Activated B cell treated with CpG ODN at 0.5 μM for 24 hours (primary cell): ENCODE data around the gene PAWR. TPM values are rescaled to one million over a fixed set of nuclear protein-coding genes. Genes with fewer than 3 reads are reported as not detected.

Experiments used
- ATAC-seq: fragments of 200-7000 bp; cut with Tn5 transposase; one replicate; pipeline ENCODE4 v1.10.0; 2021; ENCODE audit warnings: low read depth, mild to moderate bottlenecking, moderate library complexity
- CTCF ChIA-PET: fragments of 350-600 bp; sonication (Branson Sonifier 250); formaldehyde crosslinking; loops from one replicate; lab custom pipeline; 2021; ENCODE audit warnings: antibody characterized with exemption; lab: Charles Lee
- POLR2A ChIA-PET: fragments of 350-600 bp; sonication (Branson Sonifier 250); formaldehyde crosslinking; loops from one replicate; lab custom pipeline; 2021; ENCODE audit warnings: antibody characterized with exemption; lab: Charles Lee
- DNase-seq: peaks from one replicate; pipeline ENCODE4 v3.0.0; 2022
- H3K27ac Mint-ChIP-seq: one replicate; pipeline ENCODE4 v1.8.0; 2020; ENCODE audit warnings: mixed read lengths
- H3K27me3 Mint-ChIP-seq: one replicate; pipeline ENCODE4 v1.8.0; 2021; ENCODE audit warnings: mixed read lengths
- H3K36me3 Mint-ChIP-seq: one replicate; pipeline ENCODE4 v1.8.0; 2021; ENCODE audit warnings: low read depth, mixed read lengths
- H3K4me1 Mint-ChIP-seq: one replicate; pipeline ENCODE4 v1.8.0; 2021; ENCODE audit warnings: mixed read lengths
- H3K4me3 Mint-ChIP-seq: one replicate; pipeline ENCODE4 v1.8.0; 2020; ENCODE audit warnings: mild to moderate bottlenecking, mixed read lengths
- H3K9me3 Mint-ChIP-seq: one replicate; pipeline ENCODE4 v1.8.0; 2020; ENCODE audit warnings: mixed read lengths
- intact Hi-C: fragments of 100-400 bp; cut with micrococcal nuclease; formaldehyde crosslinking; loops from one replicate; pipeline ENCODE4 v1.15.1; 2024
- total RNA-seq: library from RNA; stranded (reverse); gene quantifications from 2 replicates; pipeline ENCODE4 v1.2.3, GENCODE V29; 2022
- TF ChIP-seq, protein P1 (sequence below): fragments of 200-600 bp; IDR thresholded peaks from one replicate; pipeline ENCODE4 v1.8.0; 2022; ENCODE audit warnings: antibody characterized with exemption, mild to moderate bottlenecking

The PAWR gene
- total RNA-seq, 1 donor from 2014 or later = 53.1 TPM

DNA sequence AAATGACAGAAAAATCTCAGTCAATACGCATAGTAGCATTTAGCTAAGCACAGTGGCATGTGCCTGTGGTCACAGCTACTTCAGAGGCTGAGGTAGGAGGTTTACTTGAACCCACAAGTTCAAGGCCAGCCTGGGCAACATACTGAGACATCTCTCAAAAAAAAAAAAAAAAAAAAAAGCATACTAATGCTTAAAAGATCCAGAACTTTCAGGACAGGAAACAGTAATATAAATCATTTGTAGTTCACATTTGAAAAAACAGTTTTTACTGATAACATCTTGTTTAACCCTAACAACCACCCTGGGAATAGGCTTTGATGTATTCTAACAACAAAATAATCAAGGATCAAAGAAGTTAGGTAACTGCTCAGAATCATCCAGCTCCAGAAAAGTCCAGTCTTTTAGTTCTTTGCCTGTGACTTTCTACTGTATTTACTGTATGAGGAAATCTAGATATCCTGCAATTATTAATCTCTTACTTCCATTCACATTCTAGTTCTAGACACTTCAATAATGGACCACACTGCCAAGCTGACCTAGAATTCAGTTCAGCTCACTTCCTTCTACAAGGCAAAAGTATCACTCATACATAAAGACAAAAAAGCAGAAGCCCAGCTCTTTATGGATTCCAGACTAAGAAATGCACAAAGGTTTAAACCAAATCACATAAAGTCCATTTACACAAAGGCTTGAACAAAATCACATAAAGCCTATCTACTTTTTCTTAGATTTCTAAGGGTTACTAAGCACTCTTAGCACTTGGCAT lies 28.5 kb downstream of the PAWR start:
- Mint-ChIP-seq H3K4me1 (peaks cover 31% of the 10 kb centered on the region), H3K27me3 (no peaks in the 10 kb centered on the region), H3K9me3 (peaks cover 1% of the 10 kb centered on the region), H3K4me3 (no peak overlapping the region), H3K36me3 (peaks cover 5% of the 10 kb centered on the region), H3K27ac (no peak overlapping the region)
- ChIA-PET POLR2A (no interaction called here), CTCF (interaction anchor here (1.0 to 1.9 kb wide), 2 partner anchors 11 to 76 kb away, joined by 4 read pairs; no protein-coding TSS in a partner anchor)
- TF ChIP-seq, protein P1, sequence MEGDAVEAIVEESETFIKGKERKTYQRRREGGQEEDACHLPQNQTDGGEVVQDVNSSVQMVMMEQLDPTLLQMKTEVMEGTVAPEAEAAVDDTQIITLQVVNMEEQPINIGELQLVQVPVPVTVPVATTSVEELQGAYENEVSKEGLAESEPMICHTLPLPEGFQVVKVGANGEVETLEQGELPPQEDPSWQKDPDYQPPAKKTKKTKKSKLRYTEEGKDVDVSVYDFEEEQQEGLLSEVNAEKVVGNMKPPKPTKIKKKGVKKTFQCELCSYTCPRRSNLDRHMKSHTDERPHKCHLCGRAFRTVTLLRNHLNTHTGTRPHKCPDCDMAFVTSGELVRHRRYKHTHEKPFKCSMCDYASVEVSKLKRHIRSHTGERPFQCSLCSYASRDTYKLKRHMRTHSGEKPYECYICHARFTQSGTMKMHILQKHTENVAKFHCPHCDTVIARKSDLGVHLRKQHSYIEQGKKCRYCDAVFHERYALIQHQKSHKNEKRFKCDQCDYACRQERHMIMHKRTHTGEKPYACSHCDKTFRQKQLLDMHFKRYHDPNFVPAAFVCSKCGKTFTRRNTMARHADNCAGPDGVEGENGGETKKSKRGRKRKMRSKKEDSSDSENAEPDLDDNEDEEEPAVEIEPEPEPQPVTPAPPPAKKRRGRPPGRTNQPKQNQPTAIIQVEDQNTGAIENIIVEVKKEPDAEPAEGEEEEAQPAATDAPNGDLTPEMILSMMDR = no peak
- ATAC-seq (no peak), DNase-seq (no peak)
- intact Hi-C loops = loop anchor here (1.0 kb wide), 1 partner anchor 8 kb away; no protein-coding TSS in a partner anchor

DNA sequence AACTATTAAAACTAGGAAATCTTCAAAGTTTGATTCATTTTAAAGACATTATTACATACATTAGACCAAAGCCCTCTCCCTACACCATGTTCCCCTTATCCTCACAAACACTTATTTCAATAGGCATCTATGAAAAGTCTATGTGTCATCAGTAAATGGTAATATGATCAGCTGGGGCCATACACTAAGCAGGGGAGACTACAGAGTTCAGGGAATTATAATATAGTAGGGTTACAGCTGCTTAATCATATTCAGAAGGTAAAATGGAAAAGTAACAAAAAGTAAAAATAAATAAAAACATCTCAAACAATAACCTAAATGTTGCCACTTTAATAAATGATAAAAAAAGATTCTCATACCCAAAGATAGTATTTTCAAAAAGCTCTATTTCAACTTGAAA lies 29.1 kb downstream of the PAWR start:
- Mint-ChIP-seq H3K4me3 (no peak overlapping the region), H3K27me3 (no peaks in the 10 kb centered on the region), H3K27ac (no peak overlapping the region), H3K36me3 (peaks cover 10% of the 10 kb centered on the region), H3K4me1 (peaks cover 31% of the 10 kb centered on the region), H3K9me3 (peaks cover 1% of the 10 kb centered on the region)
- ChIA-PET CTCF (interaction anchor here (1.0 to 1.9 kb wide), 2 partner anchors 12 to 76 kb away, joined by 4 read pairs; no protein-coding TSS in a partner anchor), POLR2A (interaction anchor here (0.7 kb wide), 1 partner anchor 62 kb away, joined by 6 read pairs; no protein-coding TSS in a partner anchor)
- ATAC-seq (no peak), DNase-seq (no peak)
- intact Hi-C loops = loop anchor here (1.0 kb wide), 1 partner anchor 9 kb away; no protein-coding TSS in a partner anchor
- TF ChIP-seq, protein P1 = no peak

- no peak overlapping the region for H3K4me3 Mint-ChIP-seq
- H3K4me1 Mint-ChIP-seq = peaks cover 20% of the 10 kb centered on the region
- TF ChIP-seq, protein P1 = no peak
- ChIA-PET POLR2A (no interaction called here), CTCF (no interaction called here)
- DNase-seq (no peak), ATAC-seq (no peak)
- no peak overlapping the region for H3K27ac Mint-ChIP-seq
- peaks cover 1% of the 10 kb centered on the region for H3K9me3 Mint-ChIP-seq
- peaks cover 16% of the 10 kb centered on the region for H3K36me3 Mint-ChIP-seq
- H3K27me3 Mint-ChIP-seq = no peaks in the 10 kb centered on the region
- intact Hi-C loops = no loop called here
Measured at GRCh38 chr12:79659961-79660431, 30.8 kb downstream of the PAWR start.

DNA sequence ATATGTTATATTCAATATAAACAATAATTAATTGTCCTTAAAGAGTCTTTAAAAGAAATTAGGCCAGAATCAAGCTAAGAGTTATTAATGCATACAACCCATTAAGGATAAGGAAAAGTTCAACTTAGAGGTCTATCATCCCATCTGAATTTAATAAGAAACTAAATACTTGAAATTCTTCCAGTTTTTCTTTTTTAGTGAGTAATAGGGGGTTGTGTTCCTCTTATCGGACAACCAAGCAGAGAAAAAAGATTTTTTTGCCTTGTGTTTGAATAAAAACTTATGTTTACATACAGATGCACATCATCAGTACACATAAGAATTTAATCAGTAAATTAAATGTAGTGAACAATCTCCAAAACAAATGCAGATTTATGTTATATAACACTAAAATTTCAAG lies 32.5 kb downstream of the PAWR start:
- DNase-seq (no peak), ATAC-seq (no peak)
- ChIA-PET POLR2A (no interaction called here), CTCF (no interaction called here)
- H3K27me3 Mint-ChIP-seq = no peaks in the 10 kb centered on the region
- H3K27ac Mint-ChIP-seq = no peak overlapping the region
- H3K9me3 Mint-ChIP-seq = peaks cover 1% of the 10 kb centered on the region
- peaks cover 20% of the 10 kb centered on the region for H3K4me1 Mint-ChIP-seq
- peaks cover 26% of the 10 kb centered on the region for H3K36me3 Mint-ChIP-seq
- TF ChIP-seq, protein P1 = no peak
- no peak overlapping the region for H3K4me3 Mint-ChIP-seq
- intact Hi-C loops = no loop called here

DNA sequence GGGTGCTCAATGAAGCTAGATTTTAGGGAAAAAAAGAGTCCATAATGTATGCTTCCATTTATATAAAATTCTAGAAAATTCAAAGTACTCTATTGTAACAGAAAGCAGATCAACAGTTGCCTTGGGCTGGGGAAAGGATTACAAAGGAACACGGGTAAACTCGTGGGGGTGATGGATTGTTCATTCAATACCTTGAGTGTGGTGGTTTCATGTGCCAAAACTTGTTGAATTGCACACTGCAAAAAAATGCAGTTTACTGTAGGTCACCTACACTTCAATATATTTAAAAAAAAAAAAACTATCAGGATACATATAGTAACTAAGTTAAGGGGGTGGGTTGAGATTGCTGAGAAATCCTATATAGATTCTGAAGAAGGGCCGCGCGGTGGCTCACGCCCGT lies 33.6 kb downstream of the PAWR start:
- ChIA-PET POLR2A (no interaction called here), CTCF (no interaction called here)
- Mint-ChIP-seq H3K4me1 (peaks cover 10% of the 10 kb centered on the region), H3K27ac (no peak overlapping the region), H3K36me3 (peaks cover 25% of the 10 kb centered on the region), H3K9me3 (no peaks in the 10 kb centered on the region), H3K27me3 (no peaks in the 10 kb centered on the region), H3K4me3 (no peak overlapping the region)
- ATAC-seq (no peak), DNase-seq (no peak)
- intact Hi-C loops = loop anchor here (2.0 kb wide), 1 partner anchor 14 kb away; no protein-coding TSS in a partner anchor
- TF ChIP-seq, protein P1 = no peak
